HG03521 (cell line): ENCODE results near the gene CNNM3.
A peak's percentile ranks its signal among the peaks of the same experiment; 100 is the strongest.
"Not testable (repeated sequence)": the region's sequence is repeated elsewhere in the genome, so short reads cannot be mapped to it uniquely, and the experiment has no call there.

Experiments
- ATAC-seq: cut with Tn5 transposase; IDR thresholded peaks from one replicate; pipeline ENCODE4 v1.9.1; 2021; ENCODE audit warnings: mild to moderate bottlenecking, moderate library complexity; ENCODE audit not compliant: unreplicated experiment

CNNM3 gene

GRCh38 chr2:96860065-96861029, 44.3 kb downstream of the CNNM3 start:
- ATAC-seq, result no peak

DNA sequence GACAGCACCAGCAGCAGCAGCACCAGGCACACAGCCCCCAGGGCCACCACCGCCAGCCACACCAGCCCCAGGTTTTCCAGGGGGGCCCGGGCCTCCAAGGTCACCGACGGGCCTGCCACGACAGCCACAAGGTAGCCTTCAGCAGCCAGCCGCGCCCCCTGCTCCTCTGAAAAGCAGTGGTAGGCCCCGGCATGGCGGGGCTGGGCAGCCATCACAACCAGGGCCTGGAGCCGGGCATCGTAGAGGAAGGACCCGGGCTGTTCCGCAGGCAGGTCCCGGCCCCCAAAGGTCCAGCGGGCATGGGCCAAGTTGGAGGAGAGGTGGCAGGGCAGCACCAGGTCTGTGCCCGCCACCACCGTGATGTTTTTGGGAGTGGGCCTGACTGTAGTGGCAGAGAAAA, 45.0 kb downstream of the CNNM3 start:
- ATAC-seq, result no peak

DNA sequence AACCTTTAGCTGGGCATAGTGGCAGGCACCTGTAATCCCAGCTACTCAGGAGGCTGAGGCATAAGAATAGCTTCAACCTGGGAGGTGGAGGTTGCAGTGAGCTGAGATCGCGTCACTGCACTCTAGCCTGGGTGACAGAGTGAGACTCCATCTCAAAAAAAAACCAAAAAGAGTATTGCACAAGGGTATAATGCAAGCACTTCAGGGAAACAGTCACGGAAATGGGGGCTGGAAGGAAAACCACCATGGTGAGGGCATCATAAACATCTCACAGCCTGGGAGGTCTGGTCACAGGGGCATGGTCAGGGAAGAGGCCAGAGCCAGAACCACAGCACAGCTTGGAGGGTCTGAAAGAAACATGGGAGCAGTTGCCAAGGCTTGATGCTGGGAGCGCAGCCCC, 47.0 kb downstream of the CNNM3 start:
- not testable (repeated sequence) for ATAC-seq

DNA sequence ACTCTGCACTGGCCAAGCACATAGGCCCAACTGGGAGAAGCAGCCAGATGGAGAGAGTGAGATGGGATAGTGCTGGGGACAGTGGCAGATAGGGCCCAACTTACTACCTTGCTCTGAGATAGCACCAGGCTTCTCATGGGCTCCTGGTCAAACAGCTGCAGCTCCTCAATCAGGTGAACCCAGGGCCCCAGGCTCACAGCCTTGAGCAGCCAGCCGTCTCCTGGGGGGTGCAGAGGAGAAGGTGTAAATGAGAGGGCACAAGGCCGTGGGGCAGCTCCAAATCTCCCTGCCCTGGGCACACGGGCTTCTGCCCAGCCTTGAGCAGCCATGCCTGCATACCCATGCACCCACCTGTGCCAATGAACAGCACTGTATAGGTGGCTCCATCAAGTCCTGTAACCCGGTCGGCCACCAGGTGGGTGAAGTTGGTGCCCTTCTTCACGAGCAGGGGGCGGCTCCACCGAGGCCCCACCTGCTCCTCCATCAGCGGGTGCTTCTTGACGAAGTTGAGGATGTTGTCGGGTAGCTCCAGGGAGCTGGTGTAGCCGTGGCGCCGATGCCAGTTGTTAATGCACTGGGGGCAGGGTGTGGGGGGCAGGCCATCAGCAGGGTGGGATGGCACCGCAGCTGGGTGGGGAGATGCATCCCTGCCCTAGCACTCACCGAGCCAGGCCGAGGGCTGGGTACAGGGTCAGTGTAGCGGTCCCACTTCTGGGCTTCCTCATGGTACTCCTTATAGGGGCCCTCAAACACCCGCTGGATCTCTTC, 47.7 kb downstream of the CNNM3 start:
- ATAC-seq, result no peak

- ATAC-seq, result no peak
These were observed 48.4 kb downstream of the CNNM3 start for GRCh38 chr2:96864343-96865091.

DNA sequence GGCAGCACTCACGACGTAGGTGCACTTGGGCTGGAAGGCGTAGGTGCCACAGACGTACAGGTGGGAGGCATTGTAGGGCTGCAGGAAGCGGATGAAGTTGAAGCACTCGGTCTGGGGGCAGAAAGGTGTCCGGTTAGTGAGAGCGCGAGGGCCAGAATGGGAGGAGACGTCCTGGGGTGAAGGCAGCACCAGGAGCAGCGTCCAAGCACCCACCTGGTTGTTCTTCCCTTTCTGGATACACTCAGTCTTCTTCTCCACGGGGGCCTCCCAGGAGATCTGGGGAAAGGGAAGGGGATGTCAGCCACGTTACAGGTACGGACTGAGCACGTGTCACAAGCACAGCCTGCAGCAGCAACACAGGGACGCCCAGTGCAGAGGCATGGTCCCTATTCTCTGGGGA, 49.6 kb downstream of the CNNM3 start:
- no peak for ATAC-seq

DNA sequence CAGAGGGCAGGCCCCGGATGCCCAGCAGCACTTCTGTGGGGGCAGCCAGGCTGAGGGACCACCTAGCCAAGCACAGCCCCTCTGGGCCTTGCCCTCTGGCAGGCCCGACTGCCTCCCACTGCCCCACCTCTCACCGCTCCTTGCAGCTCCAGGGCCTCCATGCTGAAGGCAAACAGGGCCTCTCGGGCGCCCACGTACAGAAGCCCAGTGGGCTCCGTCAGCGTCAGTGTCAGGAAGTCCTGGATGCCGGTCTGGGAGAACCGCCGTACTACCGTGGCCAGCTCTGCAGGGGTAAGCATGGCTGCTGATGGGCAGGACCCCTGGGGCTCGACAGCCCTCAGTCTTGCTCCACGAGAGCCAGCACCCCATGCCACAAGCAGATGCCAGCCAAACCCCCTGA, 50.1 kb downstream of the CNNM3 start:
- ATAC-seq, result no peak

DNA sequence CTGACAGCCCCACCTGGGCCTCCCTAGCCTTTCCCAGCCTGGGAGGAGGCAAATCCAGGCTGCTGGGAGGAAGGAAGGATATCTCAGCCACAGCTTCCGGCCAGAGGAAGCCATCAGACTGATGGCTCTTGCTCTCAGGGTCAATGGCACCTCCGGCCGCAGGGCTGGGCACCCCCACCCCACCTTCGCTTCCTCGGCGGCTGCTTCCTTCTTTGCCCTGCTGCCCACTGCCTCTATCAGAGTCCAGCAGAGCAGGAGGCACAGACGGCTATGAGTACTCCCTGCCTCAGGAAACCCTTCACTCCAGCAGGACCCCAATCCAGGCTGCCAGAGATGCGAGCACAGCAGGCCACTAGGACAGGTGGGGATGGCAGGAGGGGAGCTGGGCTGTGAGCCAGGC, 50.5 kb downstream of the CNNM3 start:
- ATAC-seq, result no peak

DNA sequence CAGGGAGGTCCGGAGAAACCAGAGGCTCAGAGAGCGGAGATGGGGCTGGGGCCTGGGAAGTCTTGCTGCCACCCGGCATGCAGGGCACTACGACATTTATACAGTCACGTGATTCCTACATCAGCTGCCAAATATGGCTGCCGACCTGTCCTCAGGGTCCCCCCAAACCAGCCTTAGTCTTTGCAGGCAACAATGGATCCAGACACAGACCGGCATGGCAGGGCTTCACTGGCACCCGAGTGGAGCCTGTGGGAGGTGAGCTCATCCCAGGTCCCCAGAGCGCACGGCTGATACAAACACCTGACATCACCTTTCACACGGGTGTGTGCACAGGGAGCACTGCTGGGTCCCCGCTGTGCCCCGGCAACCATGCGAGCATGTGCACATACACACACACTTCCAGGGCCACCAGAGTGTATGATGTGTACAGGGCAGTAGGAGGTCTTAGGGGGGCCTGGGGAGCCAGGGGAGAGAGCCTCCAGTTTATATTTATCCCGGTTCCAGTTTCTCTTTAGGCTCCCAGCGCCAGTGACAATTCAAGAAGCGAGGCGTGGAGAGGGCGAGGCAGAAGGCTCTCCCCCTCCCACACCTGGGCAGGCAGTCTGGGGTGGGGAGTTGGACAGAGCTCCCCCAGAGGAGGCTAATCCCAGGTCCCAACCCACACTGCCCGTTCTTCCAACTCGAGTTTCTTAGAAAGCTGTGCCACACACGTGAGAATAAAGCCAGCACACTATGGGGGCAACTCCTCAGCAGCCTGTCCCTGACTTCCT, 51.1 kb downstream of the CNNM3 start:
- no peak for ATAC-seq

DNA sequence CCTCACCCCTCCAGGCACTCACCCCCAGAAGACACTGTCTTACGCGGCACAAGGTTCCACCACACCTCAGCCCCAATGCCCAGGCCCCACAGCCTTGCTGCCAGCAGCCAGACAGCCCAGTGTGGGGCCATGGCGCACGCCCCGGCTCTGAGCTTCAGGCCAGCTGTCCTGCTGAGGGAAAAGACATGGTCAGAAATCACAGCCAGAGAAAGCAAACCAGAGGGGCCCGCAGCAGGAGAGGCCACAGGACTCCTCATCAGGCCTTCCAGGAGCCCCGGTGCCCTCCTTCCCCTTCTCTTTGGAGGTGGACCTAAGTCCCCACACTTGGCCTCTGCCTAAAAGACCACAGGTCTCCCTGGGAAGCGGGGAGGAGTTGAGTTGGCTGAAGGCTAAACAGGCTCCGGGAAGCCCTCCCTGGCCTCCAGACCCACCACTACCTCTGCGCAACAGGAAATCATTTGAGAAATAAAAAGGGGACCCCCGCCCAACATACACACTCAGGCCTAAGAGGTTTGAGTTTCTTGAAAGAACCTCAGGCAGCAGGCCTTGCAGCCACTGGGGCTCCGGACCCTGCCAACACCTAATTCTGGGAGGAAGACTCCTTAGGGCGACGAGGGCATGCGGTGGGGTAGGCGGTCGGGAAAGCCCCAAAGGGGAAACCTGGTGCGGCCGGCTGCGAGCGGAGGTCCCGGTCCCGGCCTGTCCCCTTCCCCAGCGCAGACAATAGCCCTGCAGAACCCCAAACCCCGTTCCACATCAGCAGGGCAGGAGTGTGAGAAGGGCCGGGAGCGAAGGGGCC, 51.9 kb downstream of the CNNM3 start:
- ATAC-seq, result no peak

- peak; percentile 38 for ATAC-seq
These were observed 52.6 kb downstream of the CNNM3 start for GRCh38 chr2:96868555-96869280.

DNA sequence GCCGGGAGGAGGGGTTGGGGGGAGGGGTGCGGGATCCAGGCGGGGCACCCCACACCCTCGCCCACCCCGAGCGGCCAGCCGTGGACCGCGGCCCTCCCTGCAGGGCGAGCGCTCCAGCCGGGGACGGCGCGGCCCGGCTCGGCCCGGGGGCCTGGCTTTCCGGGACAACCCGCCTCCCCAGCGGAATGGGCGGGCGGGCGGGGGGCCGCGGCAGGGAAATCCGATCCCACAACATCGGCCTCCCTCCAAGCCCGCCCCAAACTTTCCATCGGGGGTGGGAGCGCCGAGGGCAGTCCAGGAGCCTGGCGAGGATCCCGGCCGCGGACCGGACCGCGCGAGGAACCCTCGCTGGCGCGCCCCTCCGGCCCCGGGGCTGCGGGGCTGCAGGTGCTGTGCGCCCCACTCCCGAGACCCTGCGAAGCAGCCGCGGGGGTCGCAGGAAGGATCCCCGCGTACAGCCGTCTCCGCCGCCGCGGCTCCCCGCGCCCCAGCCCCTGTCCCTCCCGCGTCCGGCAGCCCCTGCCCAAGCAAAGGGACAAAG, 53.3 kb downstream of the CNNM3 start:
- peak; percentile 12 for ATAC-seq

DNA sequence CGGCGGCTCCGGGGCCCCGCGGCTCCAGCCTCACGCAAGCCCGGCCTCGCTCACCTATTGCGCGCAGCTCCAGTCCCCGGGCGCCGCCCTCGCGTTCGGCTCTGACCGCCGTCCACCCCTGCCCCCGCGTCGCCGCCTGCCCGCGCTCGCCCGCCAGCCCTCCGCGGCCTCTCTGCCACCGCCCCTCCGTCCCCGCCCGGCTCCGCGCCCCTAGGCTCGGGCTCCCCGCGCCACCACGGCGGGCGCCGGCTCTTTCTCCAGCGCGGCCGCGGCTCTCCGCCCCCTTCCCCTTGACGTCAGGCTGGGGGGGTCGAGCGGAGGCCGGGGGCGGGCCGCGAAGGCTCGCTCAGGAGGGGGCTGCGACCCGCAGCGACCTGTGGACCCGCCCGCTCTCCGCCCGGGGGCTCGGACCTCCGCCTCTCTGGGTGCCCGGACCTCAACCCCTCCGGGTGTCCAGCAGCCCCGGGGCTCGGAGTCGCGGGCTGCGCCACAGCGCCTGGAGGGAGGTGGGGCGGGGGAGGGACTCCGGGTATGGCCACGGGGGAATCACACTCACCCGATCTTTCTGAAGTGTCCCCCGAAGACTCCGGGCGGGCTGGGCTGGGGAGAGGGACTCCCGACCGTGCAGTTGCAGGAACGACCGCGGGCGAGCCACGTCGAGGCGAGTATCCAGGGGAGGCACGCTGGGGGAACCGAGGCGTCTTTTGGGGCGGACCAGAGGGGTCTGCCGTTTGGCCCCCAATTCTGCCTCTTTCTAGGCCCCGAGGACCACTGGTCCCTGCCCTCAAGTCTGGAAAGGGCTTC, 54.0 kb downstream of the CNNM3 start, which contains the start of gene SEMA4C:
Gene SEMA4C, minus strand, starts transcription at position 259 of the 804 bp plus-strand sequence. CDS start 2,194 bp downstream, outside the sequence.
- ATAC-seq, result no peak

GRCh38 chr2:96870626-96871255, 54.7 kb downstream of the CNNM3 start:
- no peak for ATAC-seq

DNA sequence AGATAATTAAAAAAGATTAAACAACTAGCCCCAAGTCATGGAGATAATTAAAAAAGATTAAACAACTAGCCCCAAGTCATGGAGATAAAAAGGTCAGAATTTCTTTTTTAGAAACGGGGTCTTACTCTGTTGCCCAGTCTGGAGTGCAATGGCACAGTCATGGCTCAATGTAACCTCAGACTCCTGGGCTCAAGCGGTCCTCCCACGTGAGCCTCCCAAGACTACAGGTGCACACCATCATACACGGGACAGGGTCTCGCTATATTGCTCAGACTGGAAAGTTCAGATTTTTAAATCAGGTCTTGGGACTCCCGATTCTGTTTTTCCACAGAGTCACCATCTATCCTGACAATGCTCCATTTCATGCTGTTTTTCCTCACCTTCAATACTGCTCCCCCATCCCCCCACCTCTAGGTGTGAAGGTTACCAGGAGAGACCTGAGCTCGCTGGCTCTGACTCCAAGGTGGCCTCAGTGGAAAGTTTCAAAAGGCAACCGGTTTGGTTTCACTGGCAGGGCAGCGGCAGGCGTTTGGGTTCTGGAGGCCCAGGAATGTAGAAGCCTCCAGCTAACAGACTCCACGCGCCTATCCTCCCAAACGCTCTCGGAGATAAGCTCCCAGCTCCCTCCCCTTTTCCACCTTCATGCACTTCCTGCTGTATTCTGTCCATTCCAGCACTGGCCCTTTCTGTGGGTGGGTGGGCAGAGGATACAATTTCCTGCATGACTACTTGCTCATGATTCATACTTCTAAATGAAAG, 56.7 kb downstream of the CNNM3 start:
- ATAC-seq, result no peak

- ATAC-seq, result no peak
These were observed 57.6 kb downstream of the CNNM3 start for GRCh38 chr2:96873651-96874096.
